Measurements from ENCODE around the gene XPA. TPM values are rescaled to one million over a fixed set of nuclear protein-coding genes. Genes with fewer than 3 reads are reported as not detected.

XPA gene
- total and polyA plus RNA-seq, 2 of the 8 experiments (the other 6 are each of a cell fraction or from before 2014, with no cell fraction given): 0.24 to 2.6 TPM

DNA sequence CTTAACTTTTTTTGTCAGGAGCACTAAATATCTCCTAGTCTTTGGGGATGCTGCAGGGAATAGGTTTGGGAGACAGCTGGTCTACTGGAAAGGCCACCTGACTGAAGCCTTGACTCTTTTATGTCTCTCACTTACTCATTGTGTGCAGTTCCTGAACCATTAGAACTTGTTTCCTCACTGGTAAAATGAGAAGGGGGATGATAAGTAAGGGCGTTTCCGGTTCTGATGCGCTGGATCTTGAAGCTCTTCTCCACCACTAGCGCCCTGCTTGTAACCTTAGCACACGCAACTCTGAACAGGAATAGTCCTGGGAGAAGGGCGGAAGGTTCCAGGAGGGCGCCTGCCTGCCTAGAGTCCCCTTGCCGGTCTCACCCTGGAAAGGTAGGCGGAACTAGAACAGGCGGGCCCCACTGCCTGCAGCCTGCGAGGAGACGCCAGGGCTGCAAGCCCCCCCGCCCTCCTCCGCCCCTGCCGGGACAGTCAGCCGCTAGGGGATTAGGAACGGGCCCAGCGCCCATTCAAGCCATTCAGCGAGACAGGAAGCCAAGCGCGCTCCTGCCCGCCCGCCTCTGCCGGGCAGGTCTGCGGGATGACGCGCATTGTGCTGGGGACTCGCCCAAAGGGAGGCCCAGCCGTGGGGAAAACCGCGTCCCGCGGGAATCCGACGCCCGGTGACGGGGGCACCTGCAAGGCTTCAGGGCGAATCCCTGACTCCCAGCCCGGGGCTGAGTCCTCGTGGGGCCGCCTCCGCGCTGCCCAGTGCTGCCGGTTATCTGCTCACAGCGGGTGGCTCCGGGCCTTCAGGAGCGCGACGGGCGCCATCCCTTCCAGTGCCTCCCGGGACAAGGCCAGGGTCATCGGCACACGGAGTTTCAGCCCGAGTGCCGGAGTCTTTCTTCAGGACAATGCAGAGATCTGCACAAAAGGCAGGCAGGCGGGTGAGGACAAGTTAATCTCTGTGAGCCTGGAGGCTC, 44.0 kb upstream of the XPA start:
- DNase-seq (ENCODE audit: low read depth in 1 of 2, low spot score in 2 of 2) (peak; percentile 64 to 88), FAIRE-seq (no peak)
- Histone ChIP-seq H3K4me2 (ENCODE audit: insufficient read depth in 1 of 2, low read depth in 2 of 2, low read length in 2 of 2) (peak overlapping the region; percentile 63 to 71), H3K27ac (ENCODE audit: low read depth, low read length) (no peak overlapping the region), H3K79me2 (ENCODE audit: control insufficient read depth in 1 of 2, insufficient read depth in 2 of 2, low read length in 2 of 2) (no peaks in the 10 kb centered on the region), H2AK5ac (ENCODE audit: low read depth, low read length) (no peak overlapping the region), H3K14ac (ENCODE audit: insufficient read length) (no peak overlapping the region), H2BK12ac (ENCODE audit: low read depth, low read length) (no peak overlapping the region; the same call in 1 of the 2 replicates), H3K9me3 (ENCODE audit: insufficient read depth in 2 of 2, low read depth in 1 of 2, low read length in 1 of 2) (no peaks in the 10 kb centered on the region), H3K4ac (replicated peaks; ENCODE audit: insufficient read length, low read depth, low read length) (no peak overlapping the region), H3K56ac (replicated peaks; ENCODE audit: insufficient read length, low read depth, low read length) (no peak overlapping the region), H3K36me3 (ENCODE audit: control insufficient read depth in 2 of 4, insufficient read depth in 4 of 4, low read length in 3 of 4) (no peaks in the 10 kb centered on the region), H3K23me2 (ENCODE audit: low read depth, low read length) (peaks cover 3% of the 10 kb centered on the region), H2BK120ac (replicated peaks; ENCODE audit: low read depth, low read length) (no peak overlapping the region), H2BK5ac (ENCODE audit: low read depth, low read length) (peak overlapping the region; percentile 29; the same call in 1 of the 2 replicates), H3K23ac (ENCODE audit: insufficient read length) (no peak overlapping the region), H4K91ac (replicated peaks; ENCODE audit: insufficient read length, low read length) (peak overlapping the region; percentile 22), H4K5ac (ENCODE audit: insufficient read length, low read depth, low read length) (peak overlapping the region; percentile 26), H3K27me3 (replicated peaks in 1 of 4; ENCODE audit: control insufficient read depth in 3 of 4, extremely low read depth in 1 of 4, insufficient read depth in 3 of 4, low read length in 3 of 4) (peaks cover 0 to 32% (median 21%) of the 10 kb centered on the region in 4 experiments; a peak in 6 of 7 replicates), H3K79me1 (ENCODE audit: low read depth, low read length) (no peaks in the 10 kb centered on the region), H2BK20ac (ENCODE audit: low read length) (no peak overlapping the region), H3K4me1 (replicated peaks in 1 of 4; ENCODE audit: control insufficient read depth in 3 of 4, insufficient read depth in 4 of 4, low read length in 3 of 4) (peaks cover 0 to 5% (median 0%) of the 10 kb centered on the region in 4 experiments; a peak in 2 of 7 replicates), H2AFZ (ENCODE audit: low read length) (peak overlapping the region; percentile 97), H3K18ac (ENCODE audit: extremely low read depth, low read length) (peak overlapping the region; percentile 82), H3K4me3 (ENCODE audit: extremely low read depth in 1 of 4, insufficient read depth in 2 of 4, low read depth in 3 of 4, low read length in 4 of 4) (peak overlapping the region; percentile 29 to 61 (median 40)), H2BK15ac (ENCODE audit: low read length) (no peak overlapping the region), H3K9ac (replicated peaks in 1 of 4; ENCODE audit: extremely low read depth in 1 of 4, low read depth in 3 of 4, low read length in 3 of 4) (peak overlapping the region in 3 of 4 experiments; percentile 22 to 40 (median 29); a peak in 4 of 7 replicates), H4K8ac (ENCODE audit: extremely low read depth, insufficient read depth, low read length) (peak overlapping the region; percentile 81; the same call in 1 of the 2 replicates), H4K20me1 (replicated peaks in 1 of 2; ENCODE audit: control insufficient read depth in 1 of 2, insufficient read depth in 2 of 2, low read length in 2 of 2) (no peaks in the 10 kb centered on the region)
- POLR2A ChIA-PET (ENCODE audit: partially characterized antibody): interaction anchor here (0.9 to 1.0 kb wide), 2 partner anchors 9 to 108 kb away, joined by 3 read pairs; partner anchors contain the start of gene TSTD2
- 4% methylated on average over 49 of the region's 56 CpGs; no CpG with 5 or more reads in 1 of the 2 experiments for WGBS, 2 experiments (ENCODE audit: extremely low coverage in 1 of 2, insufficient coverage in 1 of 2, insufficient read length in 1 of 2, insufficient replicate concordance in 2 of 2, low coverage in 1 of 2, low lambda C conversion rate in 2 of 2, missing lambda C conversion rate in 1 of 2)
- CTCF ChIA-PET (ENCODE audit: partially characterized antibody): interaction anchor here (0.8 to 1.8 kb wide), 4 partner anchors 13 to 34 kb away, joined by 3 to 5 read pairs (median 4); no protein-coding TSS in a partner anchor
- TF ChIP-seq SUZ12 (IDR thresholded peaks at IDR 0.05; ENCODE audit: low read length) (0 out of 2 replicates have a peak, but pooled peaks have one; percentile 42), POU5F1 (IDR thresholded peaks at IDR 0.05; ENCODE audit: low read depth, low read length) (no peak), EP300 (IDR thresholded peaks at IDR 0.05; ENCODE audit: borderline replicate concordance in 1 of 2, low read depth in 2 of 2, low read length in 2 of 2) (no peak), KDM4A (IDR thresholded peaks at IDR 0.05; ENCODE audit: low read depth, low read length, severe bottlenecking) (peak; percentile 63), RNF2 (IDR thresholded peaks at IDR 0.05; ENCODE audit: borderline replicate concordance, low read depth, low read length, missing control alignments, poor library complexity, severe bottlenecking) (peak; percentile 55), KDM5A (IDR thresholded peaks at IDR 0.05; ENCODE audit: low read length) (no peak), RAD21 (IDR thresholded peaks at IDR 0.05 in 1 of 2, conservative IDR thresholded peaks at IDR 0.05 in 1 of 2; ENCODE audit: low read depth in 2 of 2, low read length in 2 of 2) (peak in 1 of 2 experiments; percentile 34; a peak in 2 of 4 replicates), SIX5 (IDR thresholded peaks at IDR 0.05; ENCODE audit: low read depth, low read length) (no peak), TBP (IDR thresholded peaks at IDR 0.05; ENCODE audit: low read depth, low read length) (peak; percentile 52; the same call in 1 of the 2 replicates)
